ENCODE measurements around the gene TMC6.
"Not testable (repeated sequence)": the region's sequence is repeated elsewhere in the genome, so short reads cannot be mapped to it uniquely, and the experiment has no call there.

The TMC6 gene

DNA sequence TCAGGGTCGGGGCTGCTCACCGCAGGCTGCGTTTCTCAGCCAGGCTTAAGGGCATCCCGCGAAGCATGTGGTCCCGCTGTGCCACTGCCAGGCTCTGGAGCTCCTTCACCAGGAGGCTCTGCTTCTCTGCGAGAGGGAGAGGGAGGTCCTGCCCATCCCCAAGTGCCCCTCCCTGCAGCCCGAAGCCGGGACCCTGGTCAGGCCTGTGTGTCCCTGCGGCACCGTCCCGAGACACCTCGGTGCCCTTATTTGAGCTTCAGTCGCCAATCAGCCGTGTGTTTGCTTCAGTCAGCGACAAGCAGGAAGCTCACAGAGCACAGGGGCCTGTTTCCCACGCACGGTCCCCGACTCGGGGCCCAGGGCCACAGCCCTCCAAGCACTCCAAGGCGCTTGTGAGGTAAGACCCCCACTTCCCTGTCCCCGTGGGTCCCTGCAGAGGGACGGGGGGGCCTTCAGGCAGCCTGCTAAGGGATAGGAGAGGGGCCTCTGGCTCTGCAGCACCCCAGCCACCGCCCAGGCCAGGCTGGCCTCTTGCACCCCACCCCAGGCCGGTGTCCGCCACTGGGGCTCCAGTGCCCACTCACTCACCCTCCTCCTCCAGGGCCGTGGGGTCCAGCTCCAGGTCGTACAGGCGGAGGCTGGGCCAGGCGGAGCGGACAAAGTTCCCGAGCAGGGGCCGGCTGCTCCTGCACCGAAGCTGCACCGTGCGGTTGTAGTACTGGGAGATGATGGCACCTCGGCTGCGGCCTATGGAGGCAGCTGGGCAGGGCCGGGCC is 3.2 kb downstream of the TMC6 start:
- DNase-seq (ENCODE audit: extremely low spot score, insufficient read length, low read depth) (no peak), FAIRE-seq (peak; percentile 52)

GRCh38 chr17:78124836-78125137 is 3.8 kb downstream of the TMC6 start:
- FAIRE-seq (no peak), DNase-seq (ENCODE audit: extremely low spot score, insufficient read length, low read depth) (no peak)

- DNase-seq (ENCODE audit: extremely low spot score, insufficient read length, low read depth) (no peak), FAIRE-seq (peak; percentile 90)
These were observed 4.3 kb downstream of the TMC6 start for GRCh38 chr17:78124081-78124835.

- no peak for FAIRE-seq
- DNase-seq (ENCODE audit: extremely low spot score, insufficient read length, low read depth), result no peak
These were observed 5.2 kb downstream of the TMC6 start for GRCh38 chr17:78123258-78123929.

- no peak for FAIRE-seq
- DNase-seq (ENCODE audit: extremely low spot score, insufficient read length, low read depth), result no peak
These were observed 5.7 kb downstream of the TMC6 start for GRCh38 chr17:78122931-78123249.

DNA sequence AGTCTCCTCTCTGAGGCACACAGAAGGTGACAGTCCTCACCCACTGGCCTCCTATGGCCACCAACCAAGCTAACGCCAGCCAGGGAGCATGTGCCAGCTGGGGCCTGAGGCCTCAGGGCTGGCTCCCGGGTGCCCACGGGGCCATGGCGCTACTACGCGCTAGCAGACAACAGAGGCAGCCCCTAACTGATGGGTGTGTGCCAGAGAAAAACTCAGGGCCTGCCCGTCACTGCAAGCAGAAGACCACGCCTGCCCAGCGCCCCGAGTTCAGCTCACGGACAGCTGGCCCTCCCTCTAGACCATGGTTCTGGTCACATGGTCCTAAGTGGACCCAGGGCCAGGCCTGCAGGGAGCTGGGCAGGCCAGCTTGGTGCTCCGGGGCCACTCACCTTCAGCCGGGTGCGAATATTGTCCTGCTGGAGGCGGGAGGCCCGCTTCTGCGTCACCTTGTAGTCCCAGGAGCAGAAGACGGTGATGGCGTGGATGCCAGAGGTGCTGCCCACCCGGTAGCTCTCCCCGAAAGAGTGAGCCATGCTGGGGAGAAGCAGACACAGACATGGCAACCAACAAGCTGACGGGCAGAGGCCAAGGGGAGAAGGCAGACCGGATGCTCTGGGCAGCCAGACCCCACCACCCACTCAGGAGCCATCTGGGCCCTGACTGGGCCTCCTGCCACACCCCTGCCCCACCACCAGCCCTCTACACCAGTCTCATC is 6.2 kb downstream of the TMC6 start:
- FAIRE-seq, result no peak
- DNase-seq (ENCODE audit: extremely low spot score, insufficient read length, low read depth), result no peak

- DNase-seq (ENCODE audit: extremely low spot score, insufficient read length, low read depth) (no peak), FAIRE-seq (no peak)
These were observed 6.7 kb downstream of the TMC6 start for GRCh38 chr17:78121801-78122215.

GRCh38 chr17:78120971-78121800 is 7.4 kb downstream of the TMC6 start:
- DNase-seq (ENCODE audit: extremely low spot score, insufficient read length, low read depth), result no peak
- FAIRE-seq, result peak; percentile 72

GRCh38 chr17:78120537-78120936 is 8.0 kb downstream of the TMC6 start:
- no peak for DNase-seq (ENCODE audit: extremely low spot score, insufficient read length, low read depth)
- no peak for FAIRE-seq

GRCh38 chr17:78118801-78119241 is 9.7 kb downstream of the TMC6 start:
- DNase-seq (ENCODE audit: extremely low spot score, insufficient read length, low read depth) (no peak), FAIRE-seq (no peak)

- FAIRE-seq, result no peak
- DNase-seq (ENCODE audit: extremely low spot score, insufficient read length, low read depth), result no peak
These were observed 11.3 kb downstream of the TMC6 start for GRCh38 chr17:78117027-78117981.

GRCh38 chr17:78116411-78116810 is 12.1 kb downstream of the TMC6 start:
- no peak for FAIRE-seq
- no peak for DNase-seq (ENCODE audit: extremely low spot score, insufficient read length, low read depth)

- DNase-seq (ENCODE audit: extremely low spot score, insufficient read length, low read depth); FAIRE-seq: not testable (repeated sequence)
These were observed 12.8 kb downstream of the TMC6 start for GRCh38 chr17:78115803-78116202.

- DNase-seq (ENCODE audit: extremely low spot score, insufficient read length, low read depth) (no peak), FAIRE-seq (no peak)
These were observed 13.5 kb downstream of the TMC6 start for GRCh38 chr17:78114831-78115723.

DNA sequence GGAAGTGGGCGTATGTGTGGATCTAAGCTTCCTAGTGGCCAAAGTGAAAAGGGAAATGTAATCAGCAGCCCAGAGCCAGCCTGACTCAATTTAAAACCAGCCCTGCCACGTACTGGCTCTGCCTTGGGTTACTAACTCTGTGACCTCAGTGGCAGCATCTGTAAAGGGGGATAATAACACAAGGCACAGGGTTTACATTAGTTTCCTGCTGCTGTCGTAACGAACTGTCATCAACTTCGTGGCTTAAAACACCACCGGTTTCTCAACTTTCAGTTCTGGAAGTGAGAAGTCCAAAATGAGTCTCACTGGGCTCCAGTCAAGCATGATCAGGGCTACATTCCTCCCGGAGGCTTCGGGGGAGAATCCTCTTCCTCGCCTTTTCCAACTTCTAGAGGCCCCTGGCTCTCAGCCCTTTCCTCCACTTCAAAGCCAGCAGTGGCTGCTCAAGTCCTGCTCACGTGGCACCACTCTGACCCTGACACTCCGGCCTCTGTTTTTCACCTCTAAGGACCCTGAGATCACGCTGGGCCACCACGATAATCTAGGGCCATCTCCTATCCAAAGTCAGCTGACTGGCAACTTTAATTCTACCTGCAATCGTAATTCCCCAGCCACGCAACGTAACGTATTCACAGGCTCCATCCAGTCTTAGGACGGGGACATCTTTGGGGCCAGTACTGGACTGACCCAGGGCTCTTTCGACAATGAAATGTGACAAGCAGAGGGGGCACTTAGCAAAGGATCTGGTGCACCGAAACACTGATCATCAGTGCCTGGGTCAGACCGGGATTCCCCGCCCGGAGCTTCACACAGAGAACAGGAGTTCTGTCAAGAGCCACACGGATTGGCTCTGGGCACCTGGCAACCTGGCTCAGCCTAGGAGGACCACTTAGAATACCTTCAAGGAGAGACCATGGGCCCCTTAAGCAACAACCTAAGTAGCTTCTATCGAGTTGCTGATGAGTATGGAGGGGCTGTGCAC is 14.5 kb downstream of the TMC6 start:
- DNase-seq (ENCODE audit: extremely low spot score, insufficient read length, low read depth) (no peak), FAIRE-seq (peak; percentile 83)

Data from GM18507 (cell line).